Muscle layer of colon (tissue), 2 donors: ENCODE data around the gene VPS8.

Experiments
- H3K27ac ChIP-seq: one replicate; pipeline ENCODE4 v1.7.0; 2013; ENCODE audit warnings: low read depth, mild to moderate bottlenecking, low read length, moderate library complexity
- H3K27me3 ChIP-seq, 2 donors: one replicate each; pipeline ENCODE4 v1.7.0; 2013; ENCODE audit warnings: low read length in 2 of 2, mild to moderate bottlenecking in 2 of 2; ENCODE audit not compliant: insufficient read depth in 2 of 2, control insufficient read depth in 1 of 2
- H3K36me3 ChIP-seq: one replicate; pipeline ENCODE4 v1.7.0; 2013; ENCODE audit warnings: mild to moderate bottlenecking, low read length; ENCODE audit not compliant: insufficient read depth
- H3K4me1 ChIP-seq: one replicate; pipeline ENCODE4 v1.7.0; 2013; ENCODE audit warnings: mild to moderate bottlenecking, low read length; ENCODE audit not compliant: insufficient read depth
- H3K4me3 ChIP-seq, 2 donors: one replicate each; pipeline ENCODE4 v1.7.0; 2013; ENCODE audit warnings: low read length in 2 of 2, low read depth in 1 of 2, mild to moderate bottlenecking in 1 of 2, moderate library complexity in 1 of 2
- H3K9ac ChIP-seq: one replicate; pipeline ENCODE4 v1.7.0; 2013; ENCODE audit warnings: low read length
- H3K9me3 ChIP-seq: one replicate; pipeline ENCODE4 v1.7.0; 2013; ENCODE audit warnings: mild to moderate bottlenecking, low read length
- donor health status: abdominal sarcoma.
- donor health status: Adenocarcinoma of cecum.

The VPS8 gene

DNA sequence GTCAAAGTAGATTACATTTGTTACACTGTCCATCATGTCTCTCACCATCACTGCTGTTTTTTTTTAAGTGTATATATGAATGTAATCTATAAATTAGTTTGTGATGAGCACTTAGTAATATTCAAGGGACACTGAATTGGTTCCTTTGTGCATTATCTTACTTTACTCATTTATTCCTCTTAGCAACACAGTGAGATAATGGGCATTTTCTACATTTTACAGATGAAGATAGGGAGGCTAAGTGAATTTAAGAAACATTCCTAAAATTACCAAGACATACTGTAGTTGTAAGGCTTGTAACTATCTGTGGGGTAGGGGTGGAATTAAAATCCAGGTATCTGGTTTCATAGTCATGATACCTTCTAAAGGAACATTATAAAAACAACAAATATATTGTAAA lies 33.9 kb downstream of the VPS8 start:
- H3K4me1 ChIP-seq: peaks cover 11% of the 10 kb centered on the region
- H3K27me3 ChIP-seq: no peaks in the 10 kb centered on the region
- no peak overlapping the region for H3K4me3 ChIP-seq
- no peak overlapping the region for H3K9ac ChIP-seq
- no peaks in the 10 kb centered on the region for H3K9me3 ChIP-seq
- H3K27ac ChIP-seq: no peak overlapping the region
- no peaks in the 10 kb centered on the region for H3K36me3 ChIP-seq

- no peak overlapping the region for H3K9ac ChIP-seq
- no peaks in the 10 kb centered on the region for H3K9me3 ChIP-seq
- no peaks in the 10 kb centered on the region for H3K27me3 ChIP-seq
- H3K36me3 ChIP-seq: peaks cover 6% of the 10 kb centered on the region
- no peak overlapping the region for H3K27ac ChIP-seq
- H3K4me3 ChIP-seq: no peak overlapping the region
- H3K4me1 ChIP-seq: peaks cover 11% of the 10 kb centered on the region
Observed at GRCh38 chr3:184846496-184846895, 34.5 kb downstream of the VPS8 start.

DNA sequence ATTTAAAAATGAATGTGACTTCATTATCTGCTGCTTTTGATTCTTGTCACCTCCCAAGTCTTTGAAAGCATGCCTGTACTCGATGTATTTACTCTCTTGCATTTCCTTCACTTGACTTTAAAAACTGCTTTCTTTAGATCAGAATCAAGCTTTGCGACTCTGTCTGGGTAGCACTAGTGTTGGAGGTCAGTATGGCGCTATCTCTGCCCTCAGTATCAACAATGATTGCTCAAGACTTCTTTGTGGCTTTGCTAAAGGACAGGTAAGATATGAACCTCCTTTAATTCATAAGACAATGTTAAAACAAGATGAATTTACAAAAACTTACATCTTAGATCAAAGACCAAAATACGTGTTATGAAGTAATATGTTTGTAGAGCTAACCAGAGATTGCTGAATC lies 37.0 kb downstream of the VPS8 start:
- peaks cover 17% of the 10 kb centered on the region for H3K36me3 ChIP-seq
- no peaks in the 10 kb centered on the region for H3K27me3 ChIP-seq
- no peak overlapping the region for H3K27ac ChIP-seq
- H3K4me3 ChIP-seq: no peak overlapping the region
- H3K9me3 ChIP-seq: no peaks in the 10 kb centered on the region
- peaks cover under 1% of the 10 kb centered on the region for H3K4me1 ChIP-seq
- no peak overlapping the region for H3K9ac ChIP-seq

- Histone ChIP-seq H3K27ac (no peak overlapping the region), H3K27me3 (no peaks in the 10 kb centered on the region), H3K9ac (no peak overlapping the region), H3K4me1 (no peaks in the 10 kb centered on the region), H3K36me3 (peaks cover 28% of the 10 kb centered on the region), H3K9me3 (no peaks in the 10 kb centered on the region), H3K4me3 (no peak overlapping the region)
Observed at GRCh38 chr3:184850201-184850600, 38.2 kb downstream of the VPS8 start.

GRCh38 chr3:184857099-184857498 lies 45.1 kb downstream of the VPS8 start:
- no peak overlapping the region for H3K27ac ChIP-seq
- H3K4me3 ChIP-seq: no peak overlapping the region
- H3K4me1 ChIP-seq: no peaks in the 10 kb centered on the region
- H3K9me3 ChIP-seq: no peaks in the 10 kb centered on the region
- H3K9ac ChIP-seq: no peak overlapping the region
- peaks cover 45% of the 10 kb centered on the region for H3K36me3 ChIP-seq
- H3K27me3 ChIP-seq: no peaks in the 10 kb centered on the region

DNA sequence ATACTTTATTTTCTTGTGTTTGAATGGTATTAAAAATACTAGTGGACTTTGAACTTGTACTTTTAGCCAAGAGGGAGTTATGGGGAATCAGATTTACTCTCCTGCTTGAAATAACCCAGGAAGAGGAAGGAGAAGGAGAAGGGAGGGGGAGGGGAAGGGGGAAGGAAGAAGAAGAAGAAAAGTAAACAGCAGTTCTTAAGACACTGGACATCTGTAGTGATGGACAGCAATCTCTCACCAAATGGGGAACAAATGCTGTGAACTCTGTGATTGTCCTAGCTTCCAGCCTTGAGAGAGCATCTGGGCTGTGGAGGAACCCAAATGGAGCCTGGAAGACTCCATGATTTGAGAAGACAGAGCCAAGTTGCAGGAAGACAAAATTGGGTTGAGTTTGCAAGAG lies 52.0 kb downstream of the VPS8 start:
- no peak overlapping the region for H3K4me3 ChIP-seq
- no peak overlapping the region for H3K9ac ChIP-seq
- H3K4me1 ChIP-seq: no peaks in the 10 kb centered on the region
- no peaks in the 10 kb centered on the region for H3K27me3 ChIP-seq
- no peak overlapping the region for H3K27ac ChIP-seq
- no peaks in the 10 kb centered on the region for H3K9me3 ChIP-seq
- H3K36me3 ChIP-seq: peaks cover 26% of the 10 kb centered on the region

DNA sequence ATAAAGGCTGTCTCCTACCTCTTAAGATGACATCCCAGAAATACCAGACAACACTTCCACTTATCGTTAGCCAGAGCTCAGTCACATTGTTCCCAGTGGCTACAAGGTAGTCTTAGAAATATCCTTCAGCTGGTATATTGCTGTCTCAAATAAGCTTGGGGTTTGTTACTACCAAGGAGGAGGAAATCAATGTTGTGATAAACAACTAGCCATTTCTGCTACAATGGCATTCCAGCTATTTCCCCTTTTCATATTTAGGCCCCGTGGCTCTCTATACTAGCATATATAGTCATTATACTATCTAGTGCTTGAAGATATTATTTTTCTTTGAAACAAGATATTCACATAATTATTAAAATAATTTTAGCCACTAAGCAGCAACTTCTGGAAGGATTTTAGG lies 56.5 kb downstream of the VPS8 start:
- Histone ChIP-seq H3K4me3 (no peak overlapping the region), H3K27me3 (no peaks in the 10 kb centered on the region), H3K4me1 (no peaks in the 10 kb centered on the region), H3K9me3 (no peaks in the 10 kb centered on the region), H3K36me3 (peaks cover 23% of the 10 kb centered on the region), H3K27ac (no peak overlapping the region), H3K9ac (no peak overlapping the region)

- Histone ChIP-seq H3K4me3 (no peak overlapping the region), H3K9me3 (no peaks in the 10 kb centered on the region), H3K27ac (no peak overlapping the region), H3K4me1 (no peaks in the 10 kb centered on the region), H3K9ac (no peak overlapping the region), H3K36me3 (peaks cover 8% of the 10 kb centered on the region), H3K27me3 (no peaks in the 10 kb centered on the region)
Observed at GRCh38 chr3:184872200-184872599, 60.2 kb downstream of the VPS8 start.

DNA sequence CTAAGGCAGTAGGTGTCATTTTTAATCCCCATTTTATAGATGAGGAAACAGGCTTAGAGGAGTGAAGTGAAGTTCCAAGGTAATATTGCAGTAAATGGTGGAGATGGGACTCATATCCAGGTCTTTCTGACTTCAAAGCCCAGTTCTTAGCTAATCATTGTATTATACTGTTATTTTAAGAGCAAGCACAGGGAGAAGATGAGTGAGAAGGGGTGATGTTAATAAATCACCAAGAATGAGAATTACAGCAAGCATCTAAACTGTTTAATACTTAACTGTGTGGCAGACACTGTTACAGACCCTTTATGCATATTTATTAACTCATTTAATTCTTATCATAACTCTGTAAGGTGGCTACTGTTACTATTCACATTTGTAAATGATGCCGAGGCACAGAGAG lies 61.2 kb downstream of the VPS8 start:
- H3K36me3 ChIP-seq: peaks cover 7% of the 10 kb centered on the region
- no peak overlapping the region for H3K4me3 ChIP-seq
- H3K9me3 ChIP-seq: no peaks in the 10 kb centered on the region

GRCh38 chr3:184874709-184875644 lies 63.0 kb downstream of the VPS8 start:
- Histone ChIP-seq H3K36me3 (peaks cover 4% of the 10 kb centered on the region), H3K4me1 (no peaks in the 10 kb centered on the region), H3K27me3 (no peaks in the 10 kb centered on the region), H3K9me3 (no peaks in the 10 kb centered on the region), H3K9ac (no peak overlapping the region), H3K4me3 (no peak overlapping the region), H3K27ac (no peak overlapping the region)

More for the DNA sequence above, 61.2 kb downstream of the VPS8 start:
- no peaks in the 10 kb centered on the region for H3K27me3 ChIP-seq
- no peak overlapping the region for H3K9ac ChIP-seq
- H3K4me1 ChIP-seq: no peaks in the 10 kb centered on the region
- H3K27ac ChIP-seq: no peak overlapping the region

DNA sequence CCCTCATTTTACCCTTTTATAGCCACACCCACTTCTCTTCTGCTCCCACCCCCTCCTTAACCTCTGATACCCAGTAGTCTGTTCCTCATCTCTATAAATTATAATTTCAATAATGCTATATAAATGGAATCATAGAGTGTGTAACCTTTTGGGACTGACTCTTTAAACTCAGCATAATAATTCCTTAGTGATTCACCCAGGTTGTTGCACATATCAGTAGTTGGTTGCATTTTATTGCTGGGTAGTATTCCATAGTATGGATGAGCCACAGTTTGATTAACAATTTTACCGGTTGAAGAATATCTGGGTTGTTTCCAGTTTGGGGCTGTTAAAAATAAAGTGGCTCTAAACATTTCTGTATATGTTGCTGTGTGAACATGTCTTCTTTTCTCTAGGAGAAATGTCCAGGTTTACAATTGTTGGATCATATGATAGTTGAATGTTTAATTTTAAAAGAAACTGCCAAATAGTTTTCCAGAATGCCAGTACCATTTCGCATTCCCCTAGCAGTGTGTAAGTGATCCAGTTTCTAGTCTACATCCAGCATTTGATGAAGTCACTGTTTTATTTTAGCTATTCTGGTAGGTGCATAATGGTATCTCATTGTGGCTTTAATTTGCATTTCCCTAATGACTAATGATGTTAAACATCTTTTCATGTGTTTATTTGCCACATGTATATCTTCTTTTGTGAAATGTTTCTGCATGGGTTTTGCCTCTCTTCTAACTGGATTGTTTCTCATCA lies 68.5 kb downstream of the VPS8 start:
- Histone ChIP-seq H3K4me3 (no peak overlapping the region), H3K36me3 (peaks cover 4% of the 10 kb centered on the region), H3K9ac (no peak overlapping the region), H3K4me1 (no peaks in the 10 kb centered on the region), H3K9me3 (no peaks in the 10 kb centered on the region), H3K27me3 (no peaks in the 10 kb centered on the region), H3K27ac (no peak overlapping the region)
